K562 (cell line): Measurements from ENCODE around the gene SGMS1. TPM values are rescaled to one million over a fixed set of nuclear protein-coding genes. Genes with fewer than 3 reads are reported as not detected.
A peak's percentile ranks its signal among the peaks of the same experiment; 100 is the strongest.

Experiments used
- ARHGAP35 ChIP-seq: fragments of 450-650 bp; IDR thresholded peaks from 2 replicates; pipeline ENCODE4 v1.6.1; 2018; ENCODE audit not compliant: partially characterized antibody
- ATF2 ChIP-seq: sonication (generic); formaldehyde crosslinking; IDR thresholded peaks from 2 replicates; pipeline ENCODE4 v1.8.1; 2022; ENCODE audit warnings: missing genetic modification reagents
- CHD1 ChIP-seq: fragments of 200-600 bp; sonication (generic); IDR thresholded peaks from one replicate; pipeline ENCODE4 v1.6.1; 2012; ENCODE audit warnings: mild to moderate bottlenecking, moderate library complexity, low read length, inconsistent platforms
- E2F4 ChIP-seq: sonication (generic); formaldehyde crosslinking; IDR thresholded peaks from 2 replicates; pipeline ENCODE4 v1.8.0; 2022; ENCODE audit warnings: mild to moderate bottlenecking, low read depth, missing genetic modification reagents
- ESRRB ChIP-seq: fragments of 250-450 bp; sonication (Bioruptor Pico); IDR thresholded peaks from 2 replicates; pipeline ENCODE4 v1.5.0; 2020; ENCODE audit warnings: mild to moderate bottlenecking, moderate library complexity, borderline replicate concordance
- ETV5 ChIP-seq: sonication (generic); formaldehyde crosslinking; IDR thresholded peaks from 2 replicates; pipeline ENCODE4 v1.4.0; 2020; ENCODE audit warnings: low read depth, mild to moderate bottlenecking, missing genetic modification reagents
- FIP1L1 ChIP-seq: fragments of 200-400 bp; formaldehyde crosslinking; IDR thresholded peaks from 2 replicates; pipeline ENCODE4 v1.6.1; 2018; ENCODE audit warnings: mild to moderate bottlenecking, low read depth, low read length; ENCODE audit not compliant: poor library complexity, severe bottlenecking
- FOXA1 ChIP-seq: fragments of 450-650 bp; IDR thresholded peaks from 2 replicates; pipeline ENCODE4 v1.6.1; 2016; ENCODE audit warnings: mild to moderate bottlenecking, borderline replicate concordance
- GATA2 ChIP-seq: sonication (generic); formaldehyde crosslinking; IDR thresholded peaks from 2 replicates; pipeline ENCODE4 v1.4.0; 2020; ENCODE audit warnings: mild to moderate bottlenecking, missing genetic modification reagents
- ID3 ChIP-seq, 2 experiments: fragments of 250-450 bp in 1 of 2; fragments of 450-650 bp in 1 of 2; sonication (Bioruptor Pico) in 1 of 2; IDR thresholded peaks; 2 replicates each; pipeline versions ENCODE4 v1.6.1 to v1.8.0; 2016 to 2021; ENCODE audit warnings: mild to moderate bottlenecking in 2 of 2, moderate library complexity in 2 of 2, missing compliant biosample characterization in 1 of 2, missing genetic modification characterization in 1 of 2
- KLF6 ChIP-seq: fragments of 250-450 bp; sonication (Bioruptor Pico); IDR thresholded peaks from 2 replicates; pipeline ENCODE4 v1.4.0; 2020; ENCODE audit warnings: mild to moderate bottlenecking, moderate library complexity, borderline replicate concordance
- MAZ ChIP-seq, 2 experiments: fragments of 450-650 bp in 1 of 2; sonication (generic) in 1 of 2; formaldehyde crosslinking; IDR thresholded peaks in 1 of 2; conservative IDR thresholded peaks in 1 of 2; 2 replicates each; pipeline versions ENCODE4 v1.4.0 to v1.5.0; 2020; ENCODE audit warnings: mild to moderate bottlenecking in 1 of 2, missing genetic modification reagents in 1 of 2
- MTA1 ChIP-seq: fragments of 450-650 bp; IDR thresholded peaks from 2 replicates; pipeline ENCODE4 v1.6.1; 2017; ENCODE audit warnings: borderline replicate concordance
- NFIC ChIP-seq: fragments of 450-650 bp; IDR thresholded peaks from 2 replicates; pipeline ENCODE4 v1.6.1; 2017; ENCODE audit warnings: mild to moderate bottlenecking, inconsistent platforms
- RFX7 ChIP-seq: fragments of 250-450 bp; sonication (Bioruptor Pico); IDR thresholded peaks from 2 replicates; pipeline ENCODE4 v1.5.1; 2021; ENCODE audit warnings: mild to moderate bottlenecking
- SMARCC2 ChIP-seq: fragments of 450-650 bp; IDR thresholded peaks from 2 replicates; pipeline ENCODE4 v1.6.1; 2017; ENCODE audit warnings: antibody characterized with exemption, moderate library complexity, mild to moderate bottlenecking, low read depth
- SP2 ChIP-seq: IDR thresholded peaks from 2 replicates; pipeline ENCODE4 v1.6.1; 2011; ENCODE audit warnings: mild to moderate bottlenecking, low read depth, low read length, moderate library complexity; ENCODE audit not compliant: poor library complexity, severe bottlenecking; ENCODE audit errors: extremely low read depth
- TEAD4 ChIP-seq, 2 experiments: sonication (generic) in 1 of 2; formaldehyde crosslinking in 1 of 2; IDR thresholded peaks; 2 replicates each; pipeline versions ENCODE4 v1.6.1 to v1.8.0; 2012 to 2022; ENCODE audit warnings: borderline replicate concordance in 1 of 2, inconsistent platforms in 1 of 2, low read length in 1 of 2, mild to moderate bottlenecking in 1 of 2, missing genetic modification reagents in 1 of 2
- ZBTB8A ChIP-seq: fragments of 450-650 bp; IDR thresholded peaks from 2 replicates; pipeline ENCODE4 v1.6.1; 2018; ENCODE audit warnings: mild to moderate bottlenecking, moderate library complexity; ENCODE audit not compliant: partially characterized antibody
- ZFX ChIP-seq: sonication (generic); formaldehyde crosslinking; IDR thresholded peaks from 2 replicates; pipeline ENCODE4 v1.8.0; 2022; ENCODE audit warnings: mild to moderate bottlenecking, missing genetic modification reagents, moderate library complexity
- ZKSCAN1 ChIP-seq: fragments of 150-350 bp; IDR thresholded peaks from 2 replicates; pipeline ENCODE4 v1.6.1; 2016; ENCODE audit warnings: low read depth, low read length
- ZNF3 ChIP-seq: fragments of 250-450 bp; sonication (Bioruptor Pico); IDR thresholded peaks from 2 replicates; pipeline ENCODE4 v1.5.0; 2021; ENCODE audit warnings: mild to moderate bottlenecking, moderate library complexity
- ZNF395 ChIP-seq: fragments of 200-800 bp; sonication (Bioruptor generic); IDR thresholded peaks from 2 replicates; pipeline ENCODE4 v1.6.1; 2017; ENCODE audit warnings: missing genetic modification characterization, missing compliant biosample characterization
- ZNF436 ChIP-seq: fragments of 250-450, 450-650 bp; sonication (Bioruptor Pico); formaldehyde crosslinking; IDR thresholded peaks from 2 replicates; pipeline ENCODE4 v1.7.0; 2020; ENCODE audit warnings: mild to moderate bottlenecking
- ZNF444 ChIP-seq: fragments of 250-450 bp; sonication (Bioruptor Pico); IDR thresholded peaks from 2 replicates; pipeline ENCODE4 v1.4.0; 2020; ENCODE audit warnings: mild to moderate bottlenecking, moderate library complexity
- polyA plus RNA-seq, 8 experiments: library from polyadenylated mRNA; depleted of rRNA in 4 of 8; stranded (reverse) in 5 of 8; unstranded in 3 of 8; fragments of >200 nt; fragmentation: Nextera tagmentation in 2 of 8; fragmentation: Illumina TruSeq in 1 of 8; extraction: Ambion mirVana in 2 of 8; extraction: Trizol in 1 of 8; gene quantifications; 2 replicates each; pipeline versions ENCODE4 v1.2.1 to v1.2.3, GENCODE V29; 2011 to 2014; ENCODE audit warnings: inconsistent platforms in 1 of 8, missing spikeins in 1 of 8
- total RNA-seq, 7 experiments: library from RNA; depleted of rRNA in 6 of 7; stranded (reverse); fragments of >200 nt in 6 of 7; fragmentation: Illumina TruSeq in 2 of 7; extraction: Trizol in 2 of 7; gene quantifications; 2 replicates each; pipeline versions ENCODE4 v1.2.1 to v1.2.3, GENCODE V29; 2011 to 2021; ENCODE audit warnings: low replicate concordance in 1 of 7

Gene SGMS1
- total and polyA plus RNA-seq, 9 of the 15 experiments (the other 6 are each of a cell fraction or from before 2014, with no cell fraction given): 22.6 to 232 (median 82.2) TPM

- TF ChIP-seq ZNF436 (CRISPR knock-in tag): no peak
- TF ChIP-seq E2F4 (CRISPR knock-in tag): peak; percentile 71; the same call in 1 of the 2 replicates
- TF ChIP-seq ZNF3 (CRISPR knock-in tag): no peak
- no peak for TF ChIP-seq GATA2 (CRISPR knock-in tag)
- 0 out of 2 replicates have a peak, but pooled peaks have one; percentile 61 for TF ChIP-seq MTA1
- TF ChIP-seq MAZ (CRISPR knock-in tag; conservative IDR thresholded peaks at IDR 0.05 in 1 of 2, IDR thresholded peaks at IDR 0.05 in 1 of 2): peak; percentile 95 to 97
- no peak for TF ChIP-seq ESRRB (CRISPR knock-in tag)
- no peak for TF ChIP-seq ZNF444 (CRISPR knock-in tag)
- TF ChIP-seq CHD1: no peak
- no peak for TF ChIP-seq ARHGAP35
- no peak for TF ChIP-seq ZFX (CRISPR knock-in tag)
- no peak; the same call in 1 of the 2 replicates for TF ChIP-seq SMARCC2
- no peak for TF ChIP-seq ZBTB8A
- no peak; the same call in 1 of the 2 replicates for TF ChIP-seq TEAD4 (IDR thresholded peaks at IDR 0.05; ENCODE audit: low read length)
- no peak for TF ChIP-seq TEAD4 (CRISPR knock-in tag; IDR thresholded peaks at IDR 0.05; ENCODE audit: borderline replicate concordance)
- TF ChIP-seq ZKSCAN1: no peak
- no peak for TF ChIP-seq FOXA1
- no peak for TF ChIP-seq RFX7
- TF ChIP-seq SP2: no peak
- no peak for TF ChIP-seq ATF2 (CRISPR knock-in tag)
- no peak for TF ChIP-seq ZNF395 (CRISPR knock-in tag)
- TF ChIP-seq KLF6 (CRISPR knock-in tag): peak; percentile 72; the same call in 1 of the 2 replicates
- peak; percentile 96 for TF ChIP-seq FIP1L1
- no peak for TF ChIP-seq ID3 (CRISPR knock-in tag; IDR thresholded peaks at IDR 0.05)
- no peak for TF ChIP-seq ID3 (tag; IDR thresholded peaks at IDR 0.05)
- TF ChIP-seq NFIC: peak; percentile 36; the same call in 1 of the 2 replicates
- peak; percentile 48; the same call in 1 of the 2 replicates for TF ChIP-seq ETV5
Observed at GRCh38 chr10:50624413-50624865, 683 bp upstream of the SGMS1 start (continued).
